GM12878 (cell line): Measurements from ENCODE around the gene CFHR5. TPM values are rescaled to one million over a fixed set of nuclear protein-coding genes. Genes with fewer than 3 reads are reported as not detected.
"Not testable (repeated sequence)": the region's sequence is repeated elsewhere in the genome, so short reads cannot be mapped to it uniquely, and the experiment has no call there.

Source experiments
- ATAC-seq: fragments of 200-7000 bp; cut with Tn5 transposase; 3 replicates; pipeline ENCODE4 v1.9.1; 2020; ENCODE audit warnings: mild to moderate bottlenecking, moderate library complexity
- BruUV-seq: library from RNA; stranded (reverse); fragments of 400-500 nt; replicated peaks from 2 replicates; lab custom pipeline; 2021; lab: Mats Ljungman, UMichigan
- CTCF ChIA-PET: fragments of 300-600 bp; sonication (Branson Sonifier 250); formaldehyde crosslinking; extraction: SDS; loops from one replicate; lab custom pipeline; 2021; ENCODE audit warnings: inconsistent platforms; lab: Yijun Ruan, JAX
- POLR2A ChIA-PET: fragments of 350-600 bp; formaldehyde crosslinking; extraction: SDS; loops from one replicate; lab custom pipeline; 2021; ENCODE audit warnings: inconsistent platforms; lab: Charles Lee
- RAD21 ChIA-PET: fragments of 300-600 bp; sonication (Branson Sonifier 250); formaldehyde crosslinking; loops from one replicate; lab custom pipeline; 2023; ENCODE audit warnings: antibody characterized with exemption; ENCODE audit not compliant: unreplicated experiment; lab: Charles Lee
- SMC1A ChIA-PET: fragments of 300-600 bp; sonication (Branson Sonifier 250); formaldehyde crosslinking; loops from one replicate; lab custom pipeline; 2023; ENCODE audit not compliant: unreplicated experiment, uncharacterized antibody; lab: Charles Lee
- DNase-seq: peaks from one replicate; pipeline ENCODE4 v3.0.0-alpha.2; 2011; ENCODE audit warnings: low read depth, low spot score
- FAIRE-seq: peaks from 3 replicates; lab custom pipeline; 2011; peaks lifted over from hg19 to GRCh38; lab: Jason Lieb, UNC
- H2AFZ ChIP-seq: 2 replicates; pipeline ENCODE4 v1.6.0; 2011; ENCODE audit warnings: low read depth, low read length, control low read depth; ENCODE audit not compliant: control insufficient read depth
- H3K27ac ChIP-seq: 2 replicates; pipeline ENCODE4 v1.5.1; 2011; ENCODE audit warnings: control low read depth; ENCODE audit not compliant: control insufficient read depth, insufficient read depth
- H3K27me3 ChIP-seq, 2 experiments: replicated peaks in 1 of 2; 2 replicates each; pipeline versions ENCODE4 v1.6.0 to v1.6.1; 2011; ENCODE audit warnings: low read length in 1 of 2; ENCODE audit not compliant: control insufficient read depth in 2 of 2, insufficient read depth in 2 of 2
- H3K36me3 ChIP-seq, 2 experiments: 2 replicates each; pipeline ENCODE4 v1.5.1; 2011; ENCODE audit warnings: low read length in 1 of 2; ENCODE audit not compliant: control insufficient read depth in 2 of 2, insufficient read depth in 2 of 2
- H3K4me1 ChIP-seq: 2 replicates; pipeline ENCODE4 v1.6.1; 2011; ENCODE audit warnings: mild to moderate bottlenecking, low read length, moderate library complexity, mixed read lengths; ENCODE audit not compliant: control insufficient read depth, insufficient read depth
- H3K4me2 ChIP-seq: 2 replicates; pipeline ENCODE4 v1.6.0; 2011; ENCODE audit warnings: control low read depth; ENCODE audit not compliant: control insufficient read depth, insufficient read depth
- H3K4me3 ChIP-seq: fragments of 200-600 bp; sonication (generic); 2 replicates; pipeline ENCODE4 v1.5.1; 2016
- H3K79me2 ChIP-seq: 2 replicates; pipeline ENCODE4 v1.6.0; 2011; ENCODE audit warnings: low read length; ENCODE audit not compliant: control insufficient read depth, insufficient read depth
- H3K9ac ChIP-seq: 2 replicates; pipeline ENCODE4 v1.8.0; 2011; ENCODE audit warnings: low read length, control low read depth, mixed read lengths; ENCODE audit not compliant: control insufficient read depth, insufficient read depth
- H3K9me3 ChIP-seq: replicated peaks from 3 replicates; pipeline ENCODE4 v1.5.1; 2011; ENCODE audit warnings: mild to moderate bottlenecking, low read length; ENCODE audit not compliant: control insufficient read depth, insufficient read depth
- H4K20me1 ChIP-seq: 2 replicates; pipeline ENCODE4 v1.6.0; 2011; ENCODE audit not compliant: control insufficient read depth, insufficient read depth
- CHD2 ChIP-seq: IDR thresholded peaks from 2 replicates; pipeline ENCODE4 v1.6.1; 2011; ENCODE audit warnings: low read depth, low read length, improper control_type of control experiment, borderline replicate concordance
- E2F8 ChIP-seq: fragments of 450-650 bp; IDR thresholded peaks from 2 replicates; pipeline ENCODE4 v1.6.1; 2018; ENCODE audit warnings: mild to moderate bottlenecking, low read depth, moderate library complexity; ENCODE audit not compliant: partially characterized antibody
- NFYA ChIP-seq: IDR thresholded peaks from 2 replicates; pipeline ENCODE4 v1.6.1; 2011; ENCODE audit warnings: low read depth, mild to moderate bottlenecking, low read length, improper control_type of control experiment, borderline replicate concordance
- POLR2AphosphoS5 ChIP-seq: IDR thresholded peaks from 2 replicates; pipeline ENCODE4 v1.6.1; 2011; ENCODE audit warnings: mild to moderate bottlenecking, low read length, inconsistent platforms
- RELB ChIP-seq: fragments of 450-650 bp; IDR thresholded peaks from 2 replicates; pipeline ENCODE4 v1.6.1; 2017; ENCODE audit warnings: low read depth, mild to moderate bottlenecking, moderate library complexity
- USF2 ChIP-seq: IDR thresholded peaks from 2 replicates; pipeline ENCODE4 v1.6.1; 2011; ENCODE audit warnings: low read depth, low read length, improper control_type of control experiment, borderline replicate concordance
- ZNF24 ChIP-seq: fragments of 450-650 bp; IDR thresholded peaks from 2 replicates; pipeline ENCODE4 v1.6.1; 2017; ENCODE audit warnings: antibody characterized with exemption, mild to moderate bottlenecking
- WGBS: methylation state at CpG from one replicate; pipeline ENCODE4 v1.1.6; 2016; ENCODE audit warnings: low lambda C conversion rate; ENCODE audit not compliant: insufficient replicate concordance, insufficient coverage; ENCODE audit errors: missing lambda C conversion rate; 5-methylcytosine and 5-hydroxymethylcytosine counted together
- in situ Hi-C: fragments of 300-500 bp; cut with MboI; formaldehyde crosslinking; loops from 9 replicates; pipeline ENCODE4 v1.14.3; 2018; ENCODE audit warnings: mixed read lengths
- intact Hi-C: fragments of 100-400 bp; cut with micrococcal nuclease; formaldehyde crosslinking; loops from one replicate; pipeline ENCODE4 v1.14.2; 2022; ENCODE audit not compliant: unreplicated experiment
- polyA plus RNA-seq, 11 experiments: library from polyadenylated mRNA; depleted of rRNA in 4 of 11; unstranded in 6 of 11; stranded (reverse) in 5 of 11; fragments of >200 nt; fragmentation: Nextera tagmentation in 4 of 11; fragmentation: Illumina TruSeq in 1 of 11; extraction: Ambion mirVana in 4 of 11; extraction: Trizol in 1 of 11; gene quantifications; 1 replicate in 1 of 11; 2 replicates in 10 of 11; pipeline versions ENCODE4 v1.2.1 to v1.2.3, GENCODE V29; 2011 to 2016; ENCODE audit warnings: inconsistent platforms in 2 of 11, missing spikeins in 2 of 11, low read depth in 1 of 11
- total RNA-seq, 4 experiments: library from RNA; depleted of rRNA in 3 of 4; stranded (reverse); fragments of >200 nt in 3 of 4; fragmentation: Illumina TruSeq in 1 of 4; extraction: Trizol in 1 of 4; gene quantifications; 2 replicates each; pipeline versions ENCODE4 v1.2.1 to v1.2.3, GENCODE V29; 2013 to 2021

Gene CFHR5
- total and polyA plus RNA-seq, 10 of the 15 experiments (the other 5 are each of a cell fraction or from before 2014, with no cell fraction given): not detected

GRCh38 chr1:197029749-197030148 is 52.4 kb downstream of the CFHR5 start (continued):
- no peak for TF ChIP-seq USF2

- H3K79me2 ChIP-seq, BruUV-seq, H3K36me3 ChIP-seq, intact Hi-C loops, CTCF ChIA-PET, H3K4me1 ChIP-seq, RAD21 ChIA-PET, FAIRE-seq, ATAC-seq, in situ Hi-C loops, H3K27ac ChIP-seq, H3K4me3 ChIP-seq, H3K9ac ChIP-seq, H2AFZ ChIP-seq, H3K27me3 ChIP-seq, H3K4me2 ChIP-seq, DNase-seq, H4K20me1 ChIP-seq, POLR2A ChIA-PET, SMC1A ChIA-PET, H3K9me3 ChIP-seq: not testable (repeated sequence)
- WGBS: 18% methylated on average over 6 of the region's 6 CpGs
Measured at GRCh38 chr1:197034631-197035339, 57.4 kb downstream of the CFHR5 start.

GRCh38 chr1:197036861-197037260 is 59.5 kb downstream of the CFHR5 start:
- RAD21 ChIA-PET: no interaction called here
- CTCF ChIA-PET: no interaction called here
- ATAC-seq: no peak
- no peak for TF ChIP-seq ZNF24
- no peak for TF ChIP-seq POLR2AphosphoS5
- no peak for TF ChIP-seq RELB
- TF ChIP-seq CHD2: no peak
- no peak for TF ChIP-seq E2F8
- TF ChIP-seq NFYA: no peak

More at GRCh38 chr1:197036861-197037260, 59.5 kb downstream of the CFHR5 start:
- in situ Hi-C loops: no loop called here
- Histone ChIP-seq H3K9ac (no peak overlapping the region), H3K4me2 (no peak overlapping the region), H3K36me3 (no peaks in the 10 kb centered on the region), H2AFZ (no peak overlapping the region), H3K27ac (no peak overlapping the region), H4K20me1 (no peaks in the 10 kb centered on the region), H3K4me3 (no peak overlapping the region), H3K27me3 (no peaks in the 10 kb centered on the region), H3K79me2 (no peaks in the 10 kb centered on the region), H3K4me1 (no peaks in the 10 kb centered on the region), H3K9me3 (no peaks in the 10 kb centered on the region)
- POLR2A ChIA-PET: interaction anchor here (0.6 to 0.8 kb wide), 2 partner anchors 169 to 294 kb away, joined by 3 to 5 read pairs; no protein-coding TSS in a partner anchor
- intact Hi-C loops: no loop called here
- SMC1A ChIA-PET: interaction anchor here (1.0 kb wide), 1 partner anchor 34 kb away, joined by 3 read pairs; no protein-coding TSS in a partner anchor
- 91% methylated on average over 3 of the region's 3 CpGs for WGBS
- no TSS peak for BruUV-seq
- DNase-seq (no peak), FAIRE-seq (no peak)
